DND-41 (cell line): ENCODE results near the gene AMPH.

Experiments used
- ATAC-seq: fragments of 200-7000 bp; cut with Tn5 transposase; 3 replicates; pipeline ENCODE4 v1.9.1; 2021; ENCODE audit warnings: low read depth; ENCODE audit not compliant: insufficient read depth
- DNase-seq: peaks from one replicate; pipeline ENCODE4 v3.0.0-alpha.2; 2020
- H2AFZ ChIP-seq: 2 replicates; pipeline ENCODE4 v1.6.0; 2012; ENCODE audit warnings: low read depth, low read length
- H3K27ac ChIP-seq: 2 replicates; pipeline ENCODE4 v1.5.1; 2012; ENCODE audit warnings: low read length, inconsistent platforms
- H3K27me3 ChIP-seq: fragments of 200-600 bp; sonication (generic); 2 replicates; pipeline ENCODE4 v1.6.0; 2012; ENCODE audit warnings: low read length, mild to moderate bottlenecking, inconsistent platforms; ENCODE audit not compliant: insufficient read depth, poor library complexity
- H3K36me3 ChIP-seq: 2 replicates; pipeline ENCODE4 v1.5.1; 2012; ENCODE audit warnings: low read length, inconsistent platforms; ENCODE audit not compliant: insufficient read depth
- H3K4me1 ChIP-seq: 2 replicates; pipeline ENCODE4 v1.5.1; 2012; ENCODE audit warnings: mild to moderate bottlenecking, low read length; ENCODE audit not compliant: insufficient read depth
- H3K4me2 ChIP-seq: 2 replicates; pipeline ENCODE4 v1.6.0; 2012; ENCODE audit warnings: mild to moderate bottlenecking, moderate library complexity, low read length, inconsistent platforms; ENCODE audit not compliant: insufficient read depth
- H3K4me3 ChIP-seq, 2 experiments: fragments of 200-600 bp in 1 of 2; shearing (Covaris generic) in 1 of 2; 2 replicates each; pipeline ENCODE4 v1.5.1; 2012 to 2016; ENCODE audit warnings: inconsistent platforms in 2 of 2, low read length in 2 of 2, mild to moderate bottlenecking in 2 of 2, low read depth in 1 of 2, moderate library complexity in 1 of 2
- H3K79me2 ChIP-seq: 2 replicates; pipeline ENCODE4 v1.6.0; 2012; ENCODE audit warnings: low read length, inconsistent platforms; ENCODE audit not compliant: insufficient read depth
- H3K9ac ChIP-seq: 2 replicates; pipeline ENCODE4 v1.6.0; 2012; ENCODE audit warnings: low read depth, mild to moderate bottlenecking, inconsistent platforms, low read length, moderate library complexity
- H3K9me3 ChIP-seq: 2 replicates; pipeline ENCODE4 v1.5.1; 2012; ENCODE audit warnings: low read length, moderate library complexity, mild to moderate bottlenecking, inconsistent platforms; ENCODE audit not compliant: insufficient read depth, severe bottlenecking
- H4K20me1 ChIP-seq: 2 replicates; pipeline ENCODE4 v1.6.0; 2012; ENCODE audit warnings: low read length; ENCODE audit not compliant: insufficient read depth
- CTCF ChIP-seq: IDR thresholded peaks from 2 replicates; pipeline ENCODE4 v1.5.1; 2012; ENCODE audit warnings: borderline replicate concordance, low read length, moderate library complexity, mild to moderate bottlenecking; ENCODE audit not compliant: poor library complexity, severe bottlenecking; ENCODE audit errors: extremely low read depth
- EZH2 ChIP-seq: IDR thresholded peaks from 3 replicates; pipeline ENCODE4 v1.6.1; 2012; ENCODE audit warnings: borderline replicate concordance, low read depth, mild to moderate bottlenecking, moderate library complexity, low read length, inconsistent platforms; ENCODE audit not compliant: severe bottlenecking

AMPH gene

GRCh38 chr7:38539477-38540081 lies 91.6 kb downstream of the AMPH start:
- Histone ChIP-seq H3K36me3 (no peaks in the 10 kb centered on the region), H3K27me3 (no peaks in the 10 kb centered on the region), H3K9ac (no peak overlapping the region), H3K4me2 (no peak overlapping the region), H3K9me3 (no peaks in the 10 kb centered on the region), H4K20me1 (no peaks in the 10 kb centered on the region), H3K79me2 (no peaks in the 10 kb centered on the region), H2AFZ (no peak overlapping the region), H3K27ac (no peak overlapping the region), H3K4me3 (no peak overlapping the region), H3K4me1 (no peaks in the 10 kb centered on the region)
- TF ChIP-seq CTCF, result no peak
- TF ChIP-seq EZH2, result no peak
- ATAC-seq, result no peak
- no peak for DNase-seq

GRCh38 chr7:38535073-38535472 lies 96.1 kb downstream of the AMPH start:
- Histone ChIP-seq H3K4me3 (no peak overlapping the region), H3K4me1 (no peaks in the 10 kb centered on the region), H3K79me2 (no peaks in the 10 kb centered on the region), H3K9me3 (no peaks in the 10 kb centered on the region), H4K20me1 (no peaks in the 10 kb centered on the region), H3K4me2 (no peak overlapping the region), H3K27ac (no peak overlapping the region), H3K9ac (no peak overlapping the region), H3K27me3 (no peaks in the 10 kb centered on the region), H3K36me3 (no peaks in the 10 kb centered on the region), H2AFZ (no peak overlapping the region)
- DNase-seq, result no peak
- ATAC-seq, result no peak
- no peak for TF ChIP-seq CTCF
- TF ChIP-seq EZH2, result no peak

GRCh38 chr7:38525857-38526256 lies 105.3 kb downstream of the AMPH start:
- H3K79me2 ChIP-seq, result no peaks in the 10 kb centered on the region
- no peaks in the 10 kb centered on the region for H4K20me1 ChIP-seq
- no peak for TF ChIP-seq CTCF

GRCh38 chr7:38524786-38525185 lies 106.4 kb downstream of the AMPH start:
- H3K4me3 ChIP-seq, result no peak overlapping the region
- H3K9me3 ChIP-seq, result no peaks in the 10 kb centered on the region
- H3K36me3 ChIP-seq, result no peaks in the 10 kb centered on the region
- no peak overlapping the region for H2AFZ ChIP-seq
- no peaks in the 10 kb centered on the region for H3K4me1 ChIP-seq
- H3K27me3 ChIP-seq, result peaks cover 4% of the 10 kb centered on the region
- DNase-seq, result no peak
- no peak for ATAC-seq
- H3K27ac ChIP-seq, result no peak overlapping the region
- H3K4me2 ChIP-seq, result no peak overlapping the region
- TF ChIP-seq CTCF (no peak), EZH2 (no peak)
- H3K9ac ChIP-seq, result no peak overlapping the region
- H3K79me2 ChIP-seq, result no peaks in the 10 kb centered on the region
- no peaks in the 10 kb centered on the region for H4K20me1 ChIP-seq

More at GRCh38 chr7:38525857-38526256, 105.3 kb downstream of the AMPH start:
- peaks cover 4% of the 10 kb centered on the region for H3K27me3 ChIP-seq
- H3K4me3 ChIP-seq, result no peak overlapping the region
- no peak for ATAC-seq
- no peak overlapping the region for H3K27ac ChIP-seq
- no peak for DNase-seq
- H3K36me3 ChIP-seq, result no peaks in the 10 kb centered on the region
- H3K9me3 ChIP-seq, result no peaks in the 10 kb centered on the region
- H3K4me1 ChIP-seq, result no peaks in the 10 kb centered on the region
- no peak overlapping the region for H2AFZ ChIP-seq
- no peak overlapping the region for H3K4me2 ChIP-seq
- no peak overlapping the region for H3K9ac ChIP-seq
